Measurements from ENCODE around the gene SCRN2.

SCRN2 gene

DNA sequence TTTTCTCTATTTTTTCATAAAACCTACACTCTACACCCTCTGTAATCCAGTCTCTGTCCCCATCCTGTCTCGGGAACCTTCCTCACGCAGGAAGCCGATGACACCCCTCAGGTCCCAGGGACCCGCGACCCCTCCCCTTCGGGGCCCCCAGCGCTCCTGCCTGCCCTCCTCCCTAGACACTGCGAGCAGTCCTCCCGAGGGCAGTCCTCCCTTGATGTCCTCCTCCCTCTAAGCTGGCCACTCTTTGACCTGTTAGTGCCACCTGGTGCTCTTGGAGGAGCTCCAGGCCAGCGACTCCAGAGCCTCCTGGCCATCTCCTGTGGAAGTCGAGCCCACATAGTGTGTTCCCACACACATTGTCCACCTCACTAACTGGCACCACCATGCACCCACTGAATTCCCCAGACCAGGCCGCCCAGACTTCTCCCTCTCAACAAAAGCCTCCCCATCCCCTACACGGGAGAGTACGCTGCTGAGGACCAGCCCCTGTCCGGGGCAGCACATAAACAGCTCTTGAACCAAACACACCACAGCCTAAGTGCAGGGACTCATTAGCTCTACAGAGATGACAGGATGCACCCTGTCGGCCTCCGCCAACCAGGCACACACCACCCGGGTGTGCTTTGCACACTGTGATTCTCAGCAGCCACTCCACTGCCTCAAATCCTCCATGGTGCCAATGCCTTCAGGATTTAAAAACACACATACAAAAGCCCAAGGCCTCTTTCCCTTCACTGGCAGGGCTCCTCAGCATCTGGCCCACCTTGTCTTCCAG lies 28.7 kb downstream of the SCRN2 start:
- Histone ChIP-seq H3K4me3 (IDR thresholded peaks at IDR 0.05; ENCODE audit: insufficient read depth, low read depth, low read length) (no peak overlapping the region), H3K36me3 (ENCODE audit: insufficient read depth) (no peaks in the 10 kb centered on the region), H3K4me2 (no peak overlapping the region), H2AFZ (ENCODE audit: low read depth) (no peak overlapping the region), H3K4me1 (ENCODE audit: low read depth, poor library complexity, severe bottlenecking) (peaks cover 4% of the 10 kb centered on the region), H3K79me2 (ENCODE audit: insufficient read depth, low read depth) (no peaks in the 10 kb centered on the region), H4K20me1 (ENCODE audit: insufficient read depth) (no peaks in the 10 kb centered on the region), H3K27ac (no peak overlapping the region), H3K27me3 (ENCODE audit: insufficient read depth, low read depth) (0 out of 2 replicates have a peak, but pooled peaks cover 2% of the 10 kb centered on the region), H3K9ac (no peak overlapping the region)
- TF ChIP-seq, protein P1, sequence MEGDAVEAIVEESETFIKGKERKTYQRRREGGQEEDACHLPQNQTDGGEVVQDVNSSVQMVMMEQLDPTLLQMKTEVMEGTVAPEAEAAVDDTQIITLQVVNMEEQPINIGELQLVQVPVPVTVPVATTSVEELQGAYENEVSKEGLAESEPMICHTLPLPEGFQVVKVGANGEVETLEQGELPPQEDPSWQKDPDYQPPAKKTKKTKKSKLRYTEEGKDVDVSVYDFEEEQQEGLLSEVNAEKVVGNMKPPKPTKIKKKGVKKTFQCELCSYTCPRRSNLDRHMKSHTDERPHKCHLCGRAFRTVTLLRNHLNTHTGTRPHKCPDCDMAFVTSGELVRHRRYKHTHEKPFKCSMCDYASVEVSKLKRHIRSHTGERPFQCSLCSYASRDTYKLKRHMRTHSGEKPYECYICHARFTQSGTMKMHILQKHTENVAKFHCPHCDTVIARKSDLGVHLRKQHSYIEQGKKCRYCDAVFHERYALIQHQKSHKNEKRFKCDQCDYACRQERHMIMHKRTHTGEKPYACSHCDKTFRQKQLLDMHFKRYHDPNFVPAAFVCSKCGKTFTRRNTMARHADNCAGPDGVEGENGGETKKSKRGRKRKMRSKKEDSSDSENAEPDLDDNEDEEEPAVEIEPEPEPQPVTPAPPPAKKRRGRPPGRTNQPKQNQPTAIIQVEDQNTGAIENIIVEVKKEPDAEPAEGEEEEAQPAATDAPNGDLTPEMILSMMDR (conservative IDR thresholded peaks at IDR 0.05; ENCODE audit: low read depth, low read length) = no peak

DNA sequence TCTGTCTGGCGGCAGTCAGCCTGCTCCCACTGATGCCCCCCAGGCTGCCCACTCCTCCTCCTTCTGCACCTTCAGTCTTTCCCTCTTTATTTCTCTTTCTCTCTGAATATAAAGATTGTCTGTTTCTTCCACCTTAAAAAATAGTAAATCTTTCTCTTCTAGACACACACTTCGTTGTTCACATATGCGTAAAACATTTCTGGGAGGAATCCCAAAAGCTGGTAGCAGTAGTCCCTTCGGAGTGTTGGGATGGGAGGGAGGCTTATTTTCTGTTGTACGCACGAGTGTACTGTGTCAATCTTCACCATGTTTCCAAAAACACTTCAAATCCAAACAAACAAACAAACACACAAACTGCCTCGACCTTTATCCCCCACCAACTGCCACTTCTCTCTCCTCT lies 29.4 kb downstream of the SCRN2 start:
- no peak overlapping the region for H3K4me3 ChIP-seq (IDR thresholded peaks at IDR 0.05; ENCODE audit: insufficient read depth, low read depth, low read length)
- 0 out of 2 replicates have a peak, but pooled peaks cover 4% of the 10 kb centered on the region for H3K27me3 ChIP-seq (ENCODE audit: insufficient read depth, low read depth)
- no peak overlapping the region for H2AFZ ChIP-seq (ENCODE audit: low read depth)
- no peaks in the 10 kb centered on the region for H3K36me3 ChIP-seq (ENCODE audit: insufficient read depth)
- TF ChIP-seq, protein P1 (conservative IDR thresholded peaks at IDR 0.05; ENCODE audit: low read depth, low read length) = no peak
- H3K4me2 ChIP-seq = no peak overlapping the region
- no peak overlapping the region for H3K27ac ChIP-seq
- peaks cover 4% of the 10 kb centered on the region for H3K4me1 ChIP-seq (ENCODE audit: low read depth, poor library complexity, severe bottlenecking)
- H4K20me1 ChIP-seq (ENCODE audit: insufficient read depth) = no peaks in the 10 kb centered on the region
- no peak overlapping the region for H3K9ac ChIP-seq
- H3K79me2 ChIP-seq (ENCODE audit: insufficient read depth, low read depth) = no peaks in the 10 kb centered on the region

DNA sequence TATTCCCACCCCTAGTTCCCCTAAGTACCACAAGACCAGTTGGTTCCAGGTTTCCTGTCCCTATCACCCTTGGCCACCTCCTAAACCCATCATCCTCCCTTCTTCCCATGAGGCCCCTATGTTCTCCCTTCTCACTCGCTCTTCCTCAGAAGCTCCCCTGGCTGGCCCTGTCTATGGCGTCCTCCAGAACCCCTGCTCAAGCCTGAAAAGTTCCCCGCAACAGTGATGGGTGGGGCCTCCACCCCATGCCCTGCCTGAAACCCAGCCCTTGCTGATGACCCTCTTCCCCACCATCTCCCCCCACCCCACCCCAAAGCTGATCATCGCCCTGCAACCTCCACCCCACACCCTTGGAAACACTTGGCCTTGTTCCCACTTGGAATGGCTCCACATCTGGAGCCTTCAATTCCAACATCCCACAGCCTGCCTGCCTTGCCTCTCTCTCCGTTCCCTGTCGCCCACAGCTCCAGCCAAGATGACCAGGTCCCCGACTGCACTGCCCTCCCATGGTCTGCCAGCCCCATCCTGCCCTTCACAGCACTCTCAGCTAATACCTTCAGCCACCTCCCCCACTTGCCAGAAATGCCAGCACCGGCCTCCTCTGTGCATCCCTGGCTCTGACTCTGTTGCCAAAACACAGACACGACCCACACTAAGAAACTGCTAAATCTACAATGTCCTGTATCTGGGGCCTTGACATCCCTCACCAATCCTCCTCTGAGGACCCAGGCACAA lies 30.0 kb downstream of the SCRN2 start:
- Histone ChIP-seq H3K79me2 (ENCODE audit: insufficient read depth, low read depth) (no peaks in the 10 kb centered on the region), H3K36me3 (ENCODE audit: insufficient read depth) (no peaks in the 10 kb centered on the region), H3K27me3 (ENCODE audit: insufficient read depth, low read depth) (0 out of 2 replicates have a peak, but pooled peaks cover 4% of the 10 kb centered on the region), H3K9ac (no peak overlapping the region), H3K27ac (no peak overlapping the region), H3K4me2 (no peak overlapping the region), H3K4me1 (ENCODE audit: low read depth, poor library complexity, severe bottlenecking) (peaks cover 4% of the 10 kb centered on the region), H4K20me1 (ENCODE audit: insufficient read depth) (no peaks in the 10 kb centered on the region), H2AFZ (ENCODE audit: low read depth) (no peak overlapping the region), H3K4me3 (IDR thresholded peaks at IDR 0.05; ENCODE audit: insufficient read depth, low read depth, low read length) (no peak overlapping the region)
- TF ChIP-seq, protein P1 (conservative IDR thresholded peaks at IDR 0.05; ENCODE audit: low read depth, low read length) = no peak

DNA sequence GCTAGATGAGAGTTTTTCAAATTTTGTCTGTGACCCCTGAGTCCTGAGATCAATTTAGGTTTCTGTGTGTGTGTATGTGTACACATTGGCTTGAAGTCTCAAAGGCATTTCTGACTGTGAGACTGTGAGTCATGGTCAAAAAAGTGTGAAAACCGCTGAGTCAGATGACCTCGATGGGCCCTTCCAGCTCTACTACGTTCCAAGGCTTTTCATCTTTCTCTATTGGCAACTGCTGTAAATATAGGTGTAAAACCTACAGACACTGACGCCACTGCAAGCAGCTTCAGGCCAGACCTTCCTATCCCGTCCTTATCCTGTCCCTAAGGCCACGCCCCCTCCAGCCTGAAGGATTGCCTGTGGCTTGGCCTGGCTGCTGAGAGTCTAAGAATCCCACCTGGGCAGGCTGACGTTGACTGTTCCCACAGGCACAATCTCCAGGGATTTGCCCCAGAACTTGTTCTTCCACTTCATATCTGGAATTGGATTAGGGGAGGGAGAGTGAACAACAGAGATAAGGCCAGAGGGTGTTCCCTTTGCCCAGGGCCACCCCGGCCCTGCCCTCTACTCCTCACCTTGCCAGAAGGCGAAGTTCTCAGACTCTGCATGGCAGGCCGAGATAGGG lies 30.8 kb downstream of the SCRN2 start:
- no peaks in the 10 kb centered on the region for H3K79me2 ChIP-seq (ENCODE audit: insufficient read depth, low read depth)
- H3K4me3 ChIP-seq (IDR thresholded peaks at IDR 0.05; ENCODE audit: insufficient read depth, low read depth, low read length) = no peak overlapping the region
- no peak overlapping the region for H3K9ac ChIP-seq
- H3K4me1 ChIP-seq (ENCODE audit: low read depth, poor library complexity, severe bottlenecking) = peaks cover 4% of the 10 kb centered on the region
- no peak overlapping the region for H3K27ac ChIP-seq
- no peaks in the 10 kb centered on the region for H4K20me1 ChIP-seq (ENCODE audit: insufficient read depth)
- H3K36me3 ChIP-seq (ENCODE audit: insufficient read depth) = no peaks in the 10 kb centered on the region
- no peak overlapping the region for H2AFZ ChIP-seq (ENCODE audit: low read depth)
- H3K27me3 ChIP-seq (ENCODE audit: insufficient read depth, low read depth) = 0 out of 2 replicates have a peak, but pooled peaks cover 4% of the 10 kb centered on the region
- no peak overlapping the region for H3K4me2 ChIP-seq
- TF ChIP-seq, protein P1 (conservative IDR thresholded peaks at IDR 0.05; ENCODE audit: low read depth, low read length) = no peak
